NCI-H1436 treated with DMSO at 0.1 percent for 48 hours (cell line): Measurements from ENCODE around the gene COPG2.
"Not testable (repeated sequence)": the region's sequence is repeated elsewhere in the genome, so short reads cannot be mapped to it uniquely, and the experiment has no call there.

Source experiments
- DNase-seq: peaks from one replicate; lab custom pipeline; 2025; lab: John Stamatoyannopoulos, UW

The COPG2 gene, protein sequence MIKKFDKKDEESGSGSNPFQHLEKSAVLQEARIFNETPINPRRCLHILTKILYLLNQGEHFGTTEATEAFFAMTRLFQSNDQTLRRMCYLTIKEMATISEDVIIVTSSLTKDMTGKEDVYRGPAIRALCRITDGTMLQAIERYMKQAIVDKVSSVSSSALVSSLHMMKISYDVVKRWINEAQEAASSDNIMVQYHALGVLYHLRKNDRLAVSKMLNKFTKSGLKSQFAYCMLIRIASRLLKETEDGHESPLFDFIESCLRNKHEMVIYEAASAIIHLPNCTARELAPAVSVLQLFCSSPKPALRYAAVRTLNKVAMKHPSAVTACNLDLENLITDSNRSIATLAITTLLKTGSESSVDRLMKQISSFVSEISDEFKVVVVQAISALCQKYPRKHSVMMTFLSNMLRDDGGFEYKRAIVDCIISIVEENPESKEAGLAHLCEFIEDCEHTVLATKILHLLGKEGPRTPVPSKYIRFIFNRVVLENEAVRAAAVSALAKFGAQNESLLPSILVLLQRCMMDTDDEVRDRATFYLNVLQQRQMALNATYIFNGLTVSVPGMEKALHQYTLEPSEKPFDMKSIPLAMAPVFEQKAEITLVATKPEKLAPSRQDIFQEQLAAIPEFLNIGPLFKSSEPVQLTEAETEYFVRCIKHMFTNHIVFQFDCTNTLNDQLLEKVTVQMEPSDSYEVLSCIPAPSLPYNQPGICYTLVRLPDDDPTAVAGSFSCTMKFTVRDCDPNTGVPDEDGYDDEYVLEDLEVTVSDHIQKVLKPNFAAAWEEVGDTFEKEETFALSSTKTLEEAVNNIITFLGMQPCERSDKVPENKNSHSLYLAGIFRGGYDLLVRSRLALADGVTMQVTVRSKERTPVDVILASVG

GRCh38 chr7:130668258-130669084 is at the start of gene COPG2:
TSS of gene COPG2 (minus strand) at chr7:130668748. CDS start at chr7:130668668, 80 bp downstream.
- DNase-seq = peak; percentile 23

DNA sequence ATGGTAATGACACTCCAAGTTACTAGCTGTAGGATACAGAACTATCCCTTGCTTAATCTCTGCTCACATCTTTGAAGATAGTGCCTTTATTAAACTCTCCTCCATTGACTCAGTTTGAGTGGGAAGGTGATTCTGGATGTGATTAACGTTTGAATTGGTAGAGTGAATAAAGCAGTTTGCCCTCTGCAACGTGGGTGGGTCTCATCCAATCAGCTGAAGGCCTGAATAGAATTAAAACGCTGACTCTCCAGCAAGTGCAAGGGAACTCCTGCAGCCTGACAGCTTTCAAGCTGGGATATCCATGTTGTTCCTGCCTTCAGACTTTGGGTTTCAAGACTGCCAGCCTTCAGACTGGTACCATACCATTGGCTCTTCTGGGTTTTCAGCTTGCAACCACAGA is 43.9 kb upstream of the COPG2 start:
- no peak for DNase-seq

DNA sequence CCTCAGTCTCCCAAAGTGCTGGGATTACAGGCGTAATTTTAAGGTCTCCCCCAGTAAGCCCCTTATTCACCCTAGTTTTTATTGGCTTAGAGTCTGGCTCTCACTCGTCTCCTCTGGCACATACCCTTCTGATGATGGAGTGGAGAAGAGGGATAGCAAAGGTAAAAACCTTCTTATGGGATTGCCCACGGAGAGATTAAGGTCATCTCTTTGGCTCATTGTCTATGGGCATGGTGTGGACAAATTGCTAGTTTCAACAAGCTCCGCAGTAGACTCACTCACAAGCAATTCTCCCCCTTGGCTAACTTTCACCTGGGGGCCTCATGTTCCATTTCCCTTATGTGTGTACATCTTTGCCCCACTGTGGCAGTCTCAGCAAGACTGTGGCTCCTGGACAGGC is 40.2 kb upstream of the COPG2 start:
- no peak for DNase-seq

- DNase-seq = no peak
Observed at GRCh38 chr7:130708001-130708400, 39.5 kb upstream of the COPG2 start.

DNA sequence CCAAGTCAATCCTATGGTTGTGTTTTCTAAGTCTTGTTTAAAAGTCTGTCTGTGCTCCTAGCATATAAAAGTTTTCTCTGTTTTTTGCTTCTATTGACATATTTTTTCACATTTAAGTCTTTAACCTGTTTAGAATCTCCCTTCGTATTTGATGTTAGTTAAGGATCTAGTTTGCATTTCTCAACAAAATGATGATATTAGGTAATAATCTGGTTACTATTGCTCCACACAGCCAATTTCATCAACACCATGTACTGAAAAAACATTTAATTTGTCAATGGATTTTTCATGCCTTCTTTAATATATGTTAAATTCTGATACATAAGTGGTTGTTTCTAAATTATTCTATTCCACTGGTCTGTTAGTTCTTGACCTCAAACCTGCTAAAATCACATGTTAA is 35.3 kb upstream of the COPG2 start:
- DNase-seq = no peak

DNA sequence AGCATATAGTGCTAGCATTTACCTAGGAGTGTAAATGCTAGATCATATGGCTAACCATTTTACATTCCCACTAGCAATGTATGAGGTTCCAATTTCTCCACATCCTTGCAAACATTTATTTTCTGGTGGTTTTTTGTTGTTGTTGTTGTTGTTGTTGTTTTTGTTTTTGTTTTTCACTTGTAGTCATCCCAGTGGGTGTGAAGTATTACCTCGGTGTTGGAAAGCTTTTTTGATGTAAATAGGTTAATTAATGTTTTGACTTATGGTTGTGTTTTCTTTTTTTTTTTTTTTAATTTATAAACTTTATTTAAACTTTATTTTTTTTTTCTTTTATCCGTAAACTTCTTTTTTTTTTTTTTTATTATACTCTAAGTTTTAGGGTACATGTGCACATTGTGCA is 33.1 kb upstream of the COPG2 start:
- no peak for DNase-seq

DNA sequence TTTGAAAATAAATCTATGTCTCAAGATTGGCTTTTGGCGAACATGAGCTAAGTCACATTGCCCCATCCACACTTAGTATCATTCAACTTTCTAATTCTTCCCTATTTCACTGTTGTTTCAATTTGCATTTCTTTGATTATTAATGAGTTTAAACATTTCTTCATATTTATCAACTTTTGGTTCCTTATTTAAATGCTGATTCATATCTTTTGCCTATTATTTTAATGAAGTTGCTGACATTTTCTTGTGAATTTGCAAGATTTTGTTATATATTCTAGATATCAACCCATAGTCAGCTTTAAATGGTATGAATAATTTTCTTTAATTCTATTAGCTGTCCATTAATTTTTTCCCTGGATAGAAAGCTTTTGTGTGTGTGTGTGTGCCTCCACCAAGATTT is 32.2 kb upstream of the COPG2 start:
- DNase-seq = no peak

- no peak for DNase-seq
Observed at GRCh38 chr7:130699686-130700085, 31.1 kb upstream of the COPG2 start.

- DNase-seq = no peak
Observed at GRCh38 chr7:130697820-130698219, 29.3 kb upstream of the COPG2 start.

DNA sequence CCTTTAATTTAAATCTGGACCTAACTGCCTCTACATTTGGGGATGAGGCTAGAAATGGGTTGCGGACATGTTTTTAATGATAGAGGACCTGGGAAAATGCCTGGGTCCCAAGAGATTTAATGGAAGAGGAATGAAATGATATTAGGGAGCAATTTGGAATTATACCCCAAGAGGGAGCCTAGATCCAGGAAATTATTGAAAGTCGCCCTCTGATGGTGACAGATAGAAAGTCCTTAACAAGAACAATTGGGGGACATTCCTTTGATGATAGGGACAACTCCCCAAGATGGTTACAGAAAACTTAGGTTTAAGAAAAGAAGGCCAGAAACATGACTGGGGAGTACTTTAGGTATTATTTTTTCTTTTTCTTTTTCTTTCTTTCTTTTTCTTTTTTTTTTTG is 27.3 kb upstream of the COPG2 start:
- DNase-seq = no peak

- DNase-seq = not testable (repeated sequence)
Observed at GRCh38 chr7:130692396-130692795, 23.8 kb upstream of the COPG2 start.

DNA sequence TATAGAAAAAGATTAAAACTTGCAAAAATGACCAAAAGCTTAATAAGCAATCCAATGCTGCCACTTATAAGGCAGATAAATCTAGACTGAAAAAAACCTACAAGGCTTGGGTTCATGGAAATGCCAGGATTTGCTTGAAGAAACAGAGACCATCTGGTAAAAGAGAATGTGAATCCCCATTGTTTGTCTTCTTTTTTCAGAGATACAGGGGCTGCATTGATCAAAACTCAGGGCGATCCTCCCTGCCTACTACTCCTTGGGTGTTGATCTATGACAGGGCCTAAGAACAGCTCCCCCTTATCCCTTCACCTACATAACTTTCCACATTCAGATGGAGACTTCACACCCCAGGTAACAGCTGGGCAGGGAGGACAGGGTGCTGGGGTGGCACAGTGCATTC is 21.1 kb upstream of the COPG2 start:
- DNase-seq = no peak

- no peak for DNase-seq
Observed at GRCh38 chr7:130683026-130683425, 14.5 kb upstream of the COPG2 start.

- DNase-seq = no peak
Observed at GRCh38 chr7:130674456-130674855, 5.9 kb upstream of the COPG2 start.

GRCh38 chr7:130673066-130673465 is 4.5 kb upstream of the COPG2 start:
- DNase-seq = no peak

DNA sequence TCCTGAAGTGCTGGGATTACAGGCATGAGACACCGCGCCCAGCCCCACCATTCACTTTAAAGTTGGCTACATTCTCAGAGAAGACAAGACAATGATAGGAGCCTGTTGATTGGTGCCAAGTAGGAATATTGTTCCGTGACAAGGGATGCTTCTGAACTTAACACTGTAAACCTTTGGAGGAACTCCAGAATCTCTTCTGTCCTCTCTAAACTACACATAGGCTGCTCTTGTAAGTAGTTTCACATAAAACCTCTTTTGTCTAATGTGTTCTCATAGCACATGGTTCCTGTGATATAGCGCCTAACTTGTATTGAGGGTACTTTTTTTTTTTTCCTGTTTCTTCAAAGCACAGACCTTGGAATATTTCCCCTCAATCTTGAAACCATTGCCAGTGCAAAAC is 3.6 kb upstream of the COPG2 start:
- no peak for DNase-seq

DNA sequence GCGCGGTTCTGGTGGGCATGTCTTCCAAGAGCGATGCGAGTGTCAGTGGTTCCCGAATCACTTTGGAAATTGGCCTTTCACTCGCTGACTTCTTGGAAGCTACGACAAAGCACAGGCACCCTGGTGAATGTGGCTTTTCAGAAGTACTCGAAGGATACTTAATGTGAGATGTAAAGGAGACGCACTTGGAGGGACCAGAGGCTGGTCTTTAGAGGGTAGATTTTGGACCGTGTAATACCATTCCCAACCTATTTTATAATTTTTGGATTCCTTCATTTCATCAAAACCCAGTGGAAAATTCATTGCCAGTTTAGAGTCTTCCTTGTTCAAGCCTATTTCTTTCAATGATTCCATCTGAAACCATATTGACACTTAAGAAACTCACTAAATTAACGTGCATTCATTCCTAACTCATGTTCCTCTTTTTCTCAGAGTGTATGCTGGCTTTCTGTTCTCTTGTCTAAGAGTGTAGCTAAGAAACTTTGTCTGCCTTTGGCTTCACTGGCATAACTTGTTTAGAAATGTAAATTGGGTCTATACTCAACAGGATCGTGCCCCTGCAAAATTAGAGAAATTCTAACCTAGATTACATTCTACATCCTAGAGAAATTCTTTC is 645 bp upstream of the COPG2 start:
- DNase-seq = no peak

GRCh38 chr7:130667593-130668257 is 823 bp downstream of the COPG2 start:
- DNase-seq = no peak

DNA sequence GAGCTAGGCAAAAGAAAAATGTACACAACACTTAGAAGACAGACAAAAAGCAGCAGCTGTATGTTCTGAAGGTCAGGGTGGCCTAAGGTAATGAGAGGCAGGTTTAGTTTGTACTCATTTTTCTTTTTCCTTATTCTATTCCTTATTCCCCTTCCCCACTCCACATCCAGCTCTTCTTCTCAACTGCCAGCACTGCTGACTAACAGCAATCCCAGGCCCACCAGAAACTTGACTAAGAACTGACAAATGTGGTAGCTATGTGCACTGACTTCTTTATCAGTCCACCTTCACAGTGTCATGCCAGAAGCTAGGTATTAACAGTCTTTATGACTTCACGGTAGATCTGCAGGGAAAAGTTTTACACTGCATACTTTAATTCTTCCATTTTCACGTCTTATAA is 6.1 kb downstream of the COPG2 start:
- DNase-seq = no peak

- no peak for DNase-seq
Observed at GRCh38 chr7:130655286-130655685, 13.3 kb downstream of the COPG2 start.

GRCh38 chr7:130654850-130655249 is 13.7 kb downstream of the COPG2 start:
- no peak for DNase-seq
